ENCODE results near the gene C1QTNF5.

The C1QTNF5 gene

GRCh38 chr11:119380827-119381180, 40.1 kb upstream of the C1QTNF5 start:
- peak overlapping the region; percentile 47; the same call in 1 of the 2 replicates for H3K27ac ChIP-seq
- TF ChIP-seq CTCF (conservative IDR thresholded peaks at IDR 0.05), result no peak

- TF ChIP-seq CTCF (conservative IDR thresholded peaks at IDR 0.05), result no peak
- no peak overlapping the region for H3K27ac ChIP-seq
Measured at GRCh38 chr11:119380160-119380826, 39.6 kb upstream of the C1QTNF5 start.

- H3K27ac ChIP-seq, result no peak overlapping the region
- TF ChIP-seq CTCF (conservative IDR thresholded peaks at IDR 0.05), result no peak
Measured at GRCh38 chr11:119378851-119379465, 38.3 kb upstream of the C1QTNF5 start.

GRCh38 chr11:119377961-119378667, 37.4 kb upstream of the C1QTNF5 start:
- H3K27ac ChIP-seq, result no peak overlapping the region
- no peak for TF ChIP-seq CTCF (conservative IDR thresholded peaks at IDR 0.05)

- no peak overlapping the region for H3K27ac ChIP-seq
- TF ChIP-seq CTCF (conservative IDR thresholded peaks at IDR 0.05), result no peak
Measured at GRCh38 chr11:119377112-119377901, 36.6 kb upstream of the C1QTNF5 start.

GRCh38 chr11:119376197-119376847, 35.6 kb upstream of the C1QTNF5 start:
- H3K27ac ChIP-seq, result no peak overlapping the region
- TF ChIP-seq CTCF (conservative IDR thresholded peaks at IDR 0.05), result no peak

All from VCaP (cell line).